GM21381 (cell line): ENCODE data around the gene RARS2.

ENCODE experiments used
- ATAC-seq: cut with Tn5 transposase; IDR thresholded peaks from one replicate; pipeline ENCODE4 v1.9.1; 2021; ENCODE audit warnings: mild to moderate bottlenecking, moderate library complexity; ENCODE audit not compliant: unreplicated experiment

The RARS2 gene

GRCh38 chr6:87574237-87574804 is 15.5 kb downstream of the RARS2 start:
- no peak for ATAC-seq

GRCh38 chr6:87573307-87574024 is 16.3 kb downstream of the RARS2 start:
- ATAC-seq = no peak

- no peak for ATAC-seq
These were observed 16.9 kb downstream of the RARS2 start for GRCh38 chr6:87572883-87573282.

GRCh38 chr6:87572021-87572420 is 17.8 kb downstream of the RARS2 start:
- no peak for ATAC-seq

GRCh38 chr6:87561017-87561416 is 28.8 kb downstream of the RARS2 start:
- ATAC-seq = no peak

GRCh38 chr6:87558446-87558845 is 31.3 kb downstream of the RARS2 start:
- ATAC-seq = no peak

GRCh38 chr6:87555506-87555905 is 34.3 kb downstream of the RARS2 start:
- ATAC-seq = no peak

GRCh38 chr6:87553159-87553765 is 36.5 kb downstream of the RARS2 start:
- no peak for ATAC-seq

- no peak for ATAC-seq
These were observed 38.0 kb downstream of the RARS2 start for GRCh38 chr6:87551799-87552198.

GRCh38 chr6:87544474-87544735 is 45.4 kb downstream of the RARS2 start:
- ATAC-seq = no peak

- ATAC-seq = no peak
These were observed 45.9 kb downstream of the RARS2 start for GRCh38 chr6:87543696-87544473.

GRCh38 chr6:87541744-87542143 is 48.0 kb downstream of the RARS2 start:
- no peak for ATAC-seq

GRCh38 chr6:87541041-87541440 is 48.7 kb downstream of the RARS2 start:
- ATAC-seq = no peak

- ATAC-seq = no peak
These were observed 49.2 kb downstream of the RARS2 start for GRCh38 chr6:87540539-87540938.

- no peak for ATAC-seq
These were observed 50.2 kb downstream of the RARS2 start for GRCh38 chr6:87539554-87539953.

- no peak for ATAC-seq
These were observed 51.1 kb downstream of the RARS2 start for GRCh38 chr6:87538510-87539260.

- no peak for ATAC-seq
These were observed 55.3 kb downstream of the RARS2 start for GRCh38 chr6:87534377-87535047.

GRCh38 chr6:87529221-87529620 is 60.6 kb downstream of the RARS2 start:
- ATAC-seq = no peak

GRCh38 chr6:87522686-87523085 is 67.1 kb downstream of the RARS2 start:
- no peak for ATAC-seq

GRCh38 chr6:87518453-87518852 is 71.3 kb downstream of the RARS2 start:
- ATAC-seq = no peak

- ATAC-seq = no peak
These were observed 75.0 kb downstream of the RARS2 start for GRCh38 chr6:87514831-87515230.
